ENCODE data around the gene PWP1. TPM values are rescaled to one million over a fixed set of nuclear protein-coding genes. Genes with fewer than 3 reads are reported as not detected.
A peak's percentile ranks its signal among the peaks of the same experiment; 100 is the strongest.

Gene PWP1
- total RNA-seq, 1 donor from 2014 or later = 11.7 TPM

DNA sequence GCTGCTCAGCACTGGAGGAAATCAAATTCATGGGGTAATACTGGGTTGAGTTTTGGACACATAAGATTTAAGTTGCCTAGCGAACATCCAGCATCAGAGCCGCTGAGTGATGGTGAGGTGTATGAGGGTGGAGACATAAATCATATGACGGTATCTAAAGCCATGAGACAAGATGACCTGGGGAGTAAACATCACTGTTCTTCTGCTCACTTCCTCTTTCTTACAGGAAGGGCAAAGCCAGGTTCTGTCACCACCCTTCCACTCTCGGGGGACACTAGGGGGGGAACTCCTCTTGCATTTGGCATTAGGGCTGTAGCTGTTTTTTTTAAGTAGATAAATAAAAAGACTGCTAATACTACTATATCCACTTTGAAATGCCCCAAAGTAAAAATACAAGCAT is 51.3 kb downstream of the PWP1 start:
- H3K27me3 ChIP-seq (ENCODE audit: low read depth) = no peaks in the 10 kb centered on the region
- H3K4me3 ChIP-seq = no peak overlapping the region
- no peaks in the 10 kb centered on the region for H3K9me3 ChIP-seq (replicated peaks)
- TF ChIP-seq, protein P1, sequence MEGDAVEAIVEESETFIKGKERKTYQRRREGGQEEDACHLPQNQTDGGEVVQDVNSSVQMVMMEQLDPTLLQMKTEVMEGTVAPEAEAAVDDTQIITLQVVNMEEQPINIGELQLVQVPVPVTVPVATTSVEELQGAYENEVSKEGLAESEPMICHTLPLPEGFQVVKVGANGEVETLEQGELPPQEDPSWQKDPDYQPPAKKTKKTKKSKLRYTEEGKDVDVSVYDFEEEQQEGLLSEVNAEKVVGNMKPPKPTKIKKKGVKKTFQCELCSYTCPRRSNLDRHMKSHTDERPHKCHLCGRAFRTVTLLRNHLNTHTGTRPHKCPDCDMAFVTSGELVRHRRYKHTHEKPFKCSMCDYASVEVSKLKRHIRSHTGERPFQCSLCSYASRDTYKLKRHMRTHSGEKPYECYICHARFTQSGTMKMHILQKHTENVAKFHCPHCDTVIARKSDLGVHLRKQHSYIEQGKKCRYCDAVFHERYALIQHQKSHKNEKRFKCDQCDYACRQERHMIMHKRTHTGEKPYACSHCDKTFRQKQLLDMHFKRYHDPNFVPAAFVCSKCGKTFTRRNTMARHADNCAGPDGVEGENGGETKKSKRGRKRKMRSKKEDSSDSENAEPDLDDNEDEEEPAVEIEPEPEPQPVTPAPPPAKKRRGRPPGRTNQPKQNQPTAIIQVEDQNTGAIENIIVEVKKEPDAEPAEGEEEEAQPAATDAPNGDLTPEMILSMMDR (IDR thresholded peaks at IDR 0.05; ENCODE audit: borderline replicate concordance) = no peak
- no peaks in the 10 kb centered on the region for H3K4me1 ChIP-seq
- H3K27ac ChIP-seq (replicated peaks) = no peak overlapping the region
- DNase-seq = no peak
- peaks cover 94% of the 10 kb centered on the region for H3K36me3 ChIP-seq
- intact Hi-C loops (cut with micrococcal nuclease) = no loop called here

DNA sequence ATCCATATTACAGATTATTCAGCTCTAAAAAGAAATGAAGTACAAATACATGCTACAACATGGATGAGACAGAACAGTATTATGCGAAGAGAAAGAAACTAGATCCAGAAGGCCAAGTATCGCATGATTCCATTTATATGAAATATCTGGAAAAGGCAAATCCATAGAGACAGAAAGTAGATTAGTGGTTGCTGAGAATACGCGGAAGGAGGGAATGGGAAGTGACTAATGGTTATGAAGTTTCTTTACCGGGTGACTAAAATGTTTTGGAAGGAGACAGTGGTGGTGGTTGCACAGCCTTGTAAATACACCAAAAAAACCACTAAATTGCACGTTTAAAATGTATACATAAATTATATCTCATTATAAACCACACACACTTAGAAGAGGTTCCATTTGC is 62.9 kb downstream of the PWP1 start:
- no peak for DNase-seq
- H3K36me3 ChIP-seq = peaks cover 76% of the 10 kb centered on the region
- TF ChIP-seq, protein P1 (IDR thresholded peaks at IDR 0.05; ENCODE audit: borderline replicate concordance) = no peak
- H3K9me3 ChIP-seq (replicated peaks) = no peaks in the 10 kb centered on the region
- no peaks in the 10 kb centered on the region for H3K27me3 ChIP-seq (ENCODE audit: low read depth)
- H3K4me3 ChIP-seq = no peak overlapping the region
- no peak overlapping the region for H3K27ac ChIP-seq (replicated peaks)
- intact Hi-C loops (cut with micrococcal nuclease) = no loop called here
- H3K4me1 ChIP-seq = peaks cover 27% of the 10 kb centered on the region

DNA sequence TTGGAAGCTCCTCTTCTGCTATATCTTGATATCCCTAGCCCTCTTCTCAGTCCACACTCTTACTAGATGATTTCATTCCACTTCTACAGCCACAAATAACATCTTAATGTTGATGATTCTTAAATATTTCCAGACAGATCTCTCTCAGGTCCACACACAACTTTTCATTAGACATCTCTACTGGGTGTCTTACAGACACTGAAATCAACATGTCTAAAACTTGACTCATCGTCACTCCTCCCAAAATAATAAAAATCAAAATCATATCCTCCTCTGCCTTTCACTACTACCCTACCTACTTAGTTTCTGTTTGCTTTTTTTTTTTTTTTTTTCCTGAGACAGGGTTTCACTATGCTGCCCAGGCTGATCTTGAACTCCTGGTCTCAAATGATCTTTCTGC is 63.5 kb downstream of the PWP1 start:
- intact Hi-C loops (cut with micrococcal nuclease) = no loop called here
- no peak overlapping the region for H3K4me3 ChIP-seq
- no peaks in the 10 kb centered on the region for H3K27me3 ChIP-seq (ENCODE audit: low read depth)
- H3K4me1 ChIP-seq = peaks cover 27% of the 10 kb centered on the region
- TF ChIP-seq, protein P1 (IDR thresholded peaks at IDR 0.05; ENCODE audit: borderline replicate concordance) = no peak
- H3K9me3 ChIP-seq (replicated peaks) = no peaks in the 10 kb centered on the region
- no peak for DNase-seq
- H3K36me3 ChIP-seq = peaks cover 76% of the 10 kb centered on the region
- H3K27ac ChIP-seq (replicated peaks) = no peak overlapping the region

DNA sequence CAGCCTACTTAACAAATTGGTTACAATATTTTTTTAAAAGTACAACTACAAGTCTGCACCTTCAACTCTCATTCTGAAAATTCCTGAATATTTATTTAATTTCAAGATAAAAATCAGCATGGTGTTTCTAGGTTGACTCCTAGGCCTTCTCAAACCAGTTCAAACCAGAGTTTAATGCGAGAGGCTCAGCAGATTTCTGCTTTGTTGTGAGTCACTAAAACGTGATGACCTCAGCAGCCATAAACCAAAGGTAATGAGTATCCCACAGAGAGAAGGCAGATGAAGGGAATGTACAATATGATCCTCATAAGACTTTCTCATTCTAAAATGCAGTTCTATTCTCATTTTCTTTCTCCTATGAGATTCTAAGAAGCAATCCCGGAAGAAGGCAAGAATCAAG is 73.8 kb downstream of the PWP1 start:
- intact Hi-C loops (cut with micrococcal nuclease) = loop anchor here (5.0 kb wide), 1 partner anchor 67 kb away; no protein-coding TSS in a partner anchor
- H3K36me3 ChIP-seq = peaks cover 26% of the 10 kb centered on the region
- peak overlapping the region; percentile 84 for H3K27ac ChIP-seq (replicated peaks)

DNA sequence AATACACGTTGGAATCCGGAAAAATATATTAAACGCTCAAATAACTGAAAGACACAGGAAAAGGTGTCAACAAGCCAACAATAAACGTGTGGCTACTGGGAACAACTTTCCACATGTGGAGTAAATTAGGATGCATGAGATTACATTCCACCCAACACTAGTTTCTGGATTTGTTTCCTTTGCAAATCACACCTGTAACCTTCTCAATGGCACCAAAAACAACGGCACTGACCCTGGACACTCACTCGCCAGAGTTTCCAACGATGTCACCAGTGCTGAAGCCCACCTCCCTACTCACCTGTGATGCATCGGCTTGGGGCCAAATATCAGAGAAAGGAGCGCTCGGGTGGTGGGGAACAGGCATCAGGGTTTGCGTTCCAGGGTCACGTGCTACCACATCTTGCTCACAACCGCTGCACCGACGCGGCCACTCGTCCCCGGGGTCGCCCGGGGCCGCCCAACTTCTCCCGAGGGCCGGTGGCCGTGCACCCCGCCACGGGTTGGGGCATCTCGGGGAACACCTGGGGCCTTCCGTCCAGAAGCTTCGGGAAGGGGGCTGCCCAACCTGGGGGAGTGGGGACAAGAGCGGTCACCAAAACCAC is 74.7 kb downstream of the PWP1 start:
- no peak for DNase-seq
- no peaks in the 10 kb centered on the region for H3K27me3 ChIP-seq (ENCODE audit: low read depth)
- peak overlapping the region; percentile 96 for H3K4me3 ChIP-seq
- intact Hi-C loops (cut with micrococcal nuclease) = no loop called here
- H3K9me3 ChIP-seq (replicated peaks) = no peaks in the 10 kb centered on the region
- TF ChIP-seq, protein P1 (IDR thresholded peaks at IDR 0.05; ENCODE audit: borderline replicate concordance) = no peak
- H3K36me3 ChIP-seq = peaks cover 17% of the 10 kb centered on the region
- peak overlapping the region; percentile 84 for H3K27ac ChIP-seq (replicated peaks)
- H3K4me1 ChIP-seq = peaks cover 37% of the 10 kb centered on the region

More for the DNA sequence above, 73.8 kb downstream of the PWP1 start:
- TF ChIP-seq, protein P1 (IDR thresholded peaks at IDR 0.05; ENCODE audit: borderline replicate concordance) = no peak
- no peak for DNase-seq
- H3K27me3 ChIP-seq (ENCODE audit: low read depth) = no peaks in the 10 kb centered on the region
- no peaks in the 10 kb centered on the region for H3K9me3 ChIP-seq (replicated peaks)
- peak overlapping the region; percentile 96 for H3K4me3 ChIP-seq
- peaks cover 37% of the 10 kb centered on the region for H3K4me1 ChIP-seq

All from left ventricle myocardium inferior (tissue), 1 donor.